HCEC 1CT (cell line): ENCODE measurements around the gene TPM4.

Source experiments
- DNase-seq: peaks from one replicate; pipeline ENCODE4 v3.0.0-alpha.2; 2017

The TPM4 gene

GRCh38 chr19:16134510-16134909 is 58.2 kb downstream of the TPM4 start:
- DNase-seq, result no peak

- no peak for DNase-seq
These were observed 59.3 kb downstream of the TPM4 start for GRCh38 chr19:16135430-16136127.

GRCh38 chr19:16136185-16136999 is 60.1 kb downstream of the TPM4 start:
- DNase-seq, result no peak

- no peak for DNase-seq
These were observed 63.5 kb downstream of the TPM4 start for GRCh38 chr19:16139752-16140151.

DNA sequence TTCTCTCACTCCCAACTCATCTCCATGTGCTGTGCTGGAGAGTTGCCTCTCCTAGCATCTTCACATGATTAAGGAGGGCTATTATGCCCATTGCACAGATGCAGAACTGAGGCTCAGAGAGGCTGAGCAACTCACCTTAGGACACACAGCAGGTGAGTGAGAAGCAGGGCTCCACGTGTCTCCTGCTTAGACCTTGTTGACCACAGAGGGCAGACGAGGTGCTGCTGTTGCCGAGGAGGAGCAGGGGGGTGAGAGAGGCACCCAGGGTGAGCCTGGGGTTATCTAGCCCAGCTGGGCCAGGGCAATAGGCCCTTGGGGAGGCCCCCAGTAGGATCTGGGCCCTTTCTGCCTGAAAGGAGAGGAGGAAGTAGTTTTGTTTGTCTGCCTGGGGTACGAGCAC is 64.7 kb downstream of the TPM4 start:
- DNase-seq, result no peak

DNA sequence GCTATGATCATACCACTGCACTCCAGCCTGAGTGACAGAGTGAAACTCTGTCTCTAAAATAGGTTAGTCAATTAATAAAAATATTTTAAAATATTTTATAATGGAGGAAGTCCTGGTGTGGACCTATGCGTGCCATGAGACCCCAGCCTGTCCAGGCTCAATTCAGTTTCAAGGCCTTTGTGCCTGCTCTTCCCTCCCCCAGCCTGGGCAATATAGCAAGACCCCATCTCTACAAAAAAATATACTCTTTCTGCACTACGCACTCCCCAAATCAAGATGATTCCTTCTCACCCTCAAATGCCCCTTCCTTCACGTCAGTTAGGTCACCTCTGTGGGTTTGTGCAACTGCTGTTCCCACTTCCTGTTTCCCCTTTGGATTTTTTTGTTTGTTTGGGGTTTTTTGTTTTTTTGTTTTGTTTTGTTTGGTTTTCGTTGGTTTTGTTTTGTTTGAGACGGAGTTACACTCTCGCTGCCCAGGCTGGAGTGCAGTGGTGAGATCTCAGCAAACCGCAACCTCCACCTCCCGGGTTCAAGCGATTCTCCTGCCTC is 65.8 kb downstream of the TPM4 start:
- DNase-seq, result no peak

- DNase-seq, result no peak
These were observed 67.3 kb downstream of the TPM4 start, which contains the start of gene HSH2D for GRCh38 chr19:16143399-16144215. HSH2D (plus strand) TSS chr19:16143685; CDS start chr19:16148751, 5,066 bp downstream.

- no peak for DNase-seq
These were observed 67.9 kb downstream of the TPM4 start for GRCh38 chr19:16144216-16144581.

- DNase-seq, result no peak
These were observed 69.8 kb downstream of the TPM4 start for GRCh38 chr19:16146112-16146511.

- no peak for DNase-seq
These were observed 72.3 kb downstream of the TPM4 start for GRCh38 chr19:16148443-16149229.
